Measurements from ENCODE around the gene GAL3ST3. TPM values are rescaled to one million over a fixed set of nuclear protein-coding genes. Genes with fewer than 3 reads are reported as not detected.
"Not testable (repeated sequence)": the region's sequence is repeated elsewhere in the genome, so short reads cannot be mapped to it uniquely, and the experiment has no call there.

Gene GAL3ST3
- total RNA-seq, 1 experiment from 2014 or later: not detected

DNA sequence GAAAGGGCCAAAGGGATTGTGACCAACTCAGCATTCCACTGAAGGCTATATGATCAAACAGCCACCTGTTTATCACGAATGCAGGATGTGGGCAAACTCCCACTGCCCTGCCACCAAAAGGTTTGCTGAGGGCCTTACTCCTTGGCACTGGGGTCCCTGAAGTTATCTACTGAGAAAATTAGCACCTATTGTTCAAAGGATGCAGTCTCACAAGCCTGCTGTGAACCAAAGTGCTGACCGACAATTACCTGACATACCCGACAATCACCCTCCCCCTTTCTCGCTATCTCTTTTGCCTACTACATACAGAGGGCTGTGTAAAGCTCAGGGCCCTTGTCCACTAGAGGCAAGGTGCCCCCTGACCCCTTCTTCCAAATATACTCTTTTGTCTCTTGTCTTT is 38.9 kb downstream of the GAL3ST3 start:
- Histone ChIP-seq H3K4me1 (replicated peaks) (peaks cover 26% of the 10 kb centered on the region), H3K36me3 (peaks cover 23% of the 10 kb centered on the region)
- H3K9me3 ChIP-seq (replicated peaks); H3K27ac ChIP-seq; H3K4me3 ChIP-seq; H3K27me3 ChIP-seq (replicated peaks); DNase-seq (ENCODE audit: low read depth in 1 of 2, low spot score in 2 of 2): not testable (repeated sequence)

DNA sequence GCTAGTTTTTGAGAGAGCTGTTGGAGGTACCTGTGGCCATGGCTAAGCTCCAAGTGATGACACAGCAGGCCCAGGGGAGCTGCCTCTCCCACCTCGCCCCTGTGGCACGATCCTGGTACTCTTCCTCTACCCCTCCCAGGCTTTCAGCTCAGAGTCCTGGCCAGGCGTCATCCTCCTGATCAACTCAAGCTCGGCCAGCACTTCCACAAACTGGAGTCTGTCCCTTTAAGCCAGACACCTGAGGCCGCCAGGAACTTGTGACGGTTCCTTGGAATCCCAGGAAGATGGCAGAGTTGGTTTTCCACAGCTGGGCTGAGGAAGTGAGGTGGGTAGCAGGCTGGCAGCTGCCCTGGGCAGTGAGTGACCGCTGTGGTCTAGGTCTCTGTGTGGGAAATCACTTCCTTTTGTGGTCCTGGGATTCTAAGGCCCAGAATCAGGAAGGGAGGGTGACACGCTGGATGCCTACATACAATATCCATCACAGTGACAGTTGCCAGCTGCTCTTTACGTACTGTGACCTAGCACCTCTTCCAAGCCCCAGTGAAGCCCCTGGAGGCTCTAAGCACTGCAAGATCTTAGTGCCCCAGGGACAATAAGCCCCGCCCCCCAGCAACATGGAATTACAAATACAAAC is 40.4 kb downstream of the GAL3ST3 start:
- no peak for DNase-seq (ENCODE audit: low read depth in 1 of 2, low spot score in 2 of 2)
- Histone ChIP-seq H3K4me3 (no peak overlapping the region), H3K36me3 (peaks cover 36% of the 10 kb centered on the region), H3K9me3 (replicated peaks) (no peaks in the 10 kb centered on the region), H3K27ac (no peak overlapping the region), H3K4me1 (replicated peaks) (peaks cover 15% of the 10 kb centered on the region), H3K27me3 (replicated peaks) (no peaks in the 10 kb centered on the region)

DNA sequence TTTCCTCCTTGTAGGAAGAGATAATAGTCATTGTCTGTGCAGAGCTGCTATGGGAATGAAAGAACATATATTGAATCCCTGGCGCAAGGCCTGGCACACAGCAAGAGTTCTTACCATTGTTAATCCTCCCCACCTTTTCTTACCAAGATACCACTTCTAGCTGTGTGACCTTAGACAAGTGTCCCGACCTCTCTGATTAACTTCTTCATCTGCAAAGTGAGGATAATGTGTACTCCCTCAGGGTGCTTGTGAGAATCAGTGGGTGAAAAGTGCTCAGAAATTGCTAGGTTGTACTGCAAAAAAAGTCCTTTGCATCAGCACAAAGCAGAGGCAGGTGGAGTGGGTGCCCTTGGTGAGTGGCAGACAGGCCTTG is 40.9 kb downstream of the GAL3ST3 start:
- Histone ChIP-seq H3K9me3 (replicated peaks) (no peaks in the 10 kb centered on the region), H3K4me3 (no peak overlapping the region), H3K4me1 (replicated peaks) (peaks cover 20% of the 10 kb centered on the region), H3K27me3 (replicated peaks) (no peaks in the 10 kb centered on the region), H3K27ac (no peak overlapping the region), H3K36me3 (peaks cover 41% of the 10 kb centered on the region)
- no peak for DNase-seq (ENCODE audit: low read depth in 1 of 2, low spot score in 2 of 2)

DNA sequence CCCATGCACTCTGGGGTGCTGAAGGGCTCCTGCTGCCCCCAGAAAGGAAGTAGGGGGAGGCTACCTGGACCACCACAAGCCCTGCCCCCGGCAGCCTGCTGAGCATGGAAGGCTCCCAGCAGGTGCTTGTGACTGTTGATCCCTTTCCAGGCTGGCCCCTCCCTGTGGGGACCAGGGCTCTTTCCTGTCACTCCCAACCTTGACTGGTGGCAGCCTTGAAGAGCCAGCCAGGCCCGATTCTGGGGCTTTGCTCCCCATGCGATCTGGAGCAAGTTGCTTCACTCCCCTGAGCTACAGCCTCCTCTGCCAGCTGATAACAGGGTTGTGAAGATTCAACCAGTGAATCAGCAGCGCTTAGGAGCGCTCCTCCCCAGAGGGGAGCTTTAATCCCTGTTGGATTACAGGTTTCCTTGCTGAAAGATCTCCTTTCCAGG is 41.7 kb downstream of the GAL3ST3 start:
- DNase-seq (ENCODE audit: low read depth in 1 of 2, low spot score in 2 of 2): no peak
- H3K9me3 ChIP-seq (replicated peaks): no peaks in the 10 kb centered on the region
- H3K36me3 ChIP-seq: peaks cover 46% of the 10 kb centered on the region
- no peak overlapping the region for H3K27ac ChIP-seq
- H3K27me3 ChIP-seq (replicated peaks): no peaks in the 10 kb centered on the region
- H3K4me3 ChIP-seq: no peak overlapping the region
- peaks cover 24% of the 10 kb centered on the region for H3K4me1 ChIP-seq (replicated peaks)

DNA sequence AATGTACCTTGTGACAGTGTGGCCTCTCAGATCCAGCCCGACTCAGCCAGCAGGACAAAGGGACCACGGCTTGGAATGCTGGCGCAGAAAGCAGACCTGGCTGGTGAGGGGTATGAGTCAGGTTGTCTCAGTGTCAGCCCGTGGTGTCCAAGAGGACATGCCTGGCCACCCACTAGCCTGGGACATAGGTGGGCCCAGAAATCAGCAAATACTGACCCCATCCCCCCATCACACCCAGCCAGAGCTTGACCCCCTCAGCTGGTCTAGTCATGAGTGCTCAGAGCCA is 42.1 kb downstream of the GAL3ST3 start:
- peaks cover 24% of the 10 kb centered on the region for H3K4me1 ChIP-seq (replicated peaks)
- peaks cover 46% of the 10 kb centered on the region for H3K36me3 ChIP-seq
- no peak overlapping the region for H3K4me3 ChIP-seq
- H3K27me3 ChIP-seq (replicated peaks): no peaks in the 10 kb centered on the region
- H3K9me3 ChIP-seq (replicated peaks): no peaks in the 10 kb centered on the region
- no peak overlapping the region for H3K27ac ChIP-seq
- DNase-seq (ENCODE audit: low read depth in 1 of 2, low spot score in 2 of 2): no peak

DNA sequence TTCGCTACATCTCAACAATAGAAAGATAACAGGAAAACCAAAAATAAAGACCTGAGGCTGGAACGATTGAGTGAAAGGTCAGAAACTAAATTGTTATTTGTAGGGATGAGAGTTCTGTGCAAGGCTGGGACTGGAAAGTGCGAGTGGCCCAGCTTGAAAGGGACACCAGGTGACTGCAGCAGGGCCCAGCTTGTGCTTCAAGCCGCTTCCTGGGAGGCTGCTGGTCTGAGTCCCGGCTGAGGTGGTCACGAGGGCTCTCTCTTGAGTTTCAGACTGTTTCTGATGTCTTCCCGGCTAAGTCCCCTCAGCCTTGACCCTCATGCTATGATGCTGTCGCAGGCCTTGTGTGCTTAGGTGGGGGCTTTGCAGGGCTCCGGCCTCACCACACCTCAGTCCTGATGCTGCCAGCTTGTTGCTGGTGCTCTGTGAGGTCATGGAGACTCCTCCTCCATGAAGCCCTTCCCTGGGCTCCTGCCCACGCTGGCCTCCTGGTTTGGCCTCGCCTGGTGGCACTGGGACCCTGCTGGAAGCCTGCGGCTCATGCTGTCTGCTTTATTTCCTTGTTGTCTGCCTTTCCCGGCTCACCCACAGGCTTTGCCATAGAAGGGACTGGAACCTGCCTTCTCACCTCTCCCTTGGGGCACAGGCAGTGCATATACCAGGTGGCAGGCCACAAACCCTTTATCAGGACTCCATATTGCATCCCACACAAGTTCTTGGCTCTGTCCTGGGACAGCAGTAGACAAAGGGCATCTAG is 42.6 kb downstream of the GAL3ST3 start:
- no peak overlapping the region for H3K4me3 ChIP-seq
- peaks cover 24% of the 10 kb centered on the region for H3K4me1 ChIP-seq (replicated peaks)
- H3K27me3 ChIP-seq (replicated peaks): no peaks in the 10 kb centered on the region
- peaks cover 50% of the 10 kb centered on the region for H3K36me3 ChIP-seq
- no peak overlapping the region; the same call in 1 of the 2 replicates for H3K27ac ChIP-seq
- no peak for DNase-seq (ENCODE audit: low read depth in 1 of 2, low spot score in 2 of 2)
- H3K9me3 ChIP-seq (replicated peaks): no peaks in the 10 kb centered on the region

- peaks cover 33% of the 10 kb centered on the region for H3K4me1 ChIP-seq (replicated peaks)
- no peak overlapping the region for H3K4me3 ChIP-seq
- no peaks in the 10 kb centered on the region for H3K27me3 ChIP-seq (replicated peaks)
- peaks cover 65% of the 10 kb centered on the region for H3K36me3 ChIP-seq
- H3K9me3 ChIP-seq (replicated peaks): no peaks in the 10 kb centered on the region
- no peak for DNase-seq (ENCODE audit: low read depth in 1 of 2, low spot score in 2 of 2)
- H3K27ac ChIP-seq: no peak overlapping the region
Observed at GRCh38 chr11:66004186-66004585, 44.8 kb downstream of the GAL3ST3 start.

DNA sequence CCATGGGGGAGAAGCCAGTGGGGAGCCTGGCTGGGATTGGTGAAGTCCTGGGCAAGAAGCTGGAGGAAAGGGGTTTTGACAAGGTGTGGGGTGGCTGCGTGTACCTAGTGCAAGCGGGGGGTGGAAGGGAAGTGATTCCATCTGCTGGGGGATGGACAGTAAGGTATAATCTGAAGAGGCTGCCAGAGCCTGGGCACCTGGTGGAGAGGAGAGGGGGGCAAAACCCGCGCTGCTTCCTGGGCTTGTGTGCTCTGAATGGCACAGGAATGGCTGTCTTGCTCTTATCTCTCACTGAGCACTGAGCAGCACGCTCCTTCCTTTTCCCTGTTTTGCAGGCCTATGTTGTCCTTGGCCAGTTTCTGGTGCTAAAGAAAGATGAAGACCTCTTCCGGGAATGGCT is 45.7 kb downstream of the GAL3ST3 start:
- H3K27me3 ChIP-seq (replicated peaks): no peaks in the 10 kb centered on the region
- H3K27ac ChIP-seq: 0 out of 2 replicates have a peak overlapping the region, but pooled peaks have one; percentile 76
- no peaks in the 10 kb centered on the region for H3K9me3 ChIP-seq (replicated peaks)
- DNase-seq (ENCODE audit: low read depth in 1 of 2, low spot score in 2 of 2): no peak
- peaks cover 74% of the 10 kb centered on the region for H3K36me3 ChIP-seq
- H3K4me1 ChIP-seq (replicated peaks): peaks cover 33% of the 10 kb centered on the region
- peak overlapping the region; percentile 60 for H3K4me3 ChIP-seq

DNA sequence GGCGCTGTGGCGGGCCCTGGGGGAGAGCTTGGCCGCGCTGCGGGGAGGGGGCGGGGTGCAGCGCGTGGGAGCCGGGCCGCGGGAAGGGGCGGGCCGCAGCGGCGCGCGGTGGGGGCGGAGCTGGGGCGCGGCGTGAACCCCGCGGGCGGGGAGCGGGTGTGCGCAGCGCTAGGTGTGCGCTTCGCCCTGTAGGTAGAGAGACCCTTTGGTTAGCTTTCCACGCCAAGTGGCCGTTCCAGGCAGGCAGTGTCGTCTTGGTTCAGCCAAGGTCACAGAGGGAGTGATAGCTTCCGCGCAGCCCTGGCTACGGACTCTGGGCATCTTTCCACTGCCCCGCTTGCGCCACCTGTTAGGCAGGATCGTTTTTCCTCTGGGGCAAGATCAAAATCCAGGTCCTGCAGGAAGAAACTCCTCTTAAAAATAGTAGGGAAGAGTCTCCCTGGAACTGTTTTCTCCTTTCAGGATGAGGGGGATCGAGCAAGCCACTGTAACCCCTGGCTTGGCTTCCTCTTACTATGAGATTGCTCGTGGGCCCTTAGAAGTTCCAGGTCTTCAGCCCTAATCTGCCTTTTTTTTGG is 46.2 kb downstream of the GAL3ST3 start:
- H3K36me3 ChIP-seq: peaks cover 80% of the 10 kb centered on the region
- H3K9me3 ChIP-seq (replicated peaks): no peaks in the 10 kb centered on the region
- H3K4me3 ChIP-seq: peak overlapping the region; percentile 60
- peaks cover 33% of the 10 kb centered on the region for H3K4me1 ChIP-seq (replicated peaks)
- H3K27ac ChIP-seq: peak overlapping the region; percentile 76
- peak in 1 of 2 experiments; percentile 62 for DNase-seq (ENCODE audit: low read depth in 1 of 2, low spot score in 2 of 2)
- H3K27me3 ChIP-seq (replicated peaks): no peaks in the 10 kb centered on the region

- Histone ChIP-seq H3K4me1 (replicated peaks) (peaks cover 28% of the 10 kb centered on the region), H3K27me3 (replicated peaks) (no peaks in the 10 kb centered on the region), H3K4me3 (peak within 1 kb of the TSS; percentile 60), H3K36me3 (peaks cover 83% of the 10 kb centered on the region), H3K27ac (peak within 1 kb of the TSS; percentile 76), H3K9me3 (replicated peaks) (no peaks in the 10 kb centered on the region)
- DNase-seq (ENCODE audit: low read depth in 1 of 2, low spot score in 2 of 2): peak; percentile 99 to 100
Observed at GRCh38 chr11:66001942-66002647, 46.9 kb downstream of the GAL3ST3 start, which contains the start of the genes BANF1 and EIF1AD. BANF1 (plus strand) TSS chr11:66002503; CDS start chr11:66003251, 748 bp downstream. EIF1AD (minus strand) TSS chr11:66002157; CDS start chr11:66000389, 1,768 bp downstream.

DNA sequence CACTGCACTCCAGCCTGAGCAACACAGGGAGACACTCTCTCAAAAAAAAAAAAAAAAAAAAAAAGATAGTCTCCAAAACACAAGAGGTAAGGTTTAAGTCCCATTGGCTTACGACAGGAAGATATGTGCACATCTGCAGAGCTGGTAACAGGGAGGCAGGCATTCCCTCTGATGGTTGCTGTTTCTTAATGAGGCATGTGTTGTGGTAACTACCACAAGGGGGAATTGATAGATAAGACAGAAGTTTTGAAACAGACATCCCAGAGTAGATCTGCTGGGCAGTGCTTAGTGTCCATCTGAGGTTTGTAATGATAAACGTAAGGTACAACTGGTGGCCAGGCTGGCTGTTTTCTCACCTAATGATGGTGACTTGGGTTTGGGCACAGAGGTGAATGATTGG is 51.7 kb downstream of the GAL3ST3 start:
- DNase-seq (ENCODE audit: low read depth in 1 of 2, low spot score in 2 of 2): no peak
- no peak overlapping the region for H3K27ac ChIP-seq

DNA sequence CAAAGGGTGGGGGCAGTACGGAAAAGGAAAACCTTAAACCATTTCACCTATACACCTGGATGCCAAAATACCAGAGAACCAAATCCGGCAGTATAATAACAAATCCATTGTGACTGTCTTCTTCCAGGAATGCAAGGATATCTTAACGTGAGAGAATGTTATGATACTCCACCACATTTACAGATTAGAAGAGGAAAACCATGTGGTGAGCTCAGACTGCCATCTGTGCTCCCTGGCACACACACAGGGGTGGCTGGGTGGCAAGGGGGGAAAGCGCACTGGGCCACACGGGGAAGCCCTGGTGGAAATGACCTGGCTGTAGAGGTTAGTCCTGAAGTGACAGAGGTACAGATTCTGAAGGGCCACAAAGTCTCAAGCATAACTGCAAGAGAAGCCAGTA is 56.9 kb downstream of the GAL3ST3 start:
- Histone ChIP-seq H3K9me3 (replicated peaks) (no peaks in the 10 kb centered on the region), H3K27me3 (replicated peaks) (no peaks in the 10 kb centered on the region), H3K4me1 (replicated peaks) (no peaks in the 10 kb centered on the region), H3K4me3 (no peak overlapping the region), H3K27ac (no peak overlapping the region), H3K36me3 (peaks cover 41% of the 10 kb centered on the region)
- DNase-seq (ENCODE audit: low read depth in 1 of 2, low spot score in 2 of 2): no peak

More for the DNA sequence above, 51.7 kb downstream of the GAL3ST3 start:
- no peaks in the 10 kb centered on the region for H3K27me3 ChIP-seq (replicated peaks)
- H3K4me3 ChIP-seq: no peak overlapping the region
- H3K4me1 ChIP-seq (replicated peaks): peaks cover 10% of the 10 kb centered on the region
- H3K36me3 ChIP-seq: peaks cover 58% of the 10 kb centered on the region
- H3K9me3 ChIP-seq (replicated peaks): no peaks in the 10 kb centered on the region

Data from SJSA1 (cell line).